IMR-90 (cell line): ENCODE measurements around the gene TUBB4A. TPM values are rescaled to one million over a fixed set of nuclear protein-coding genes. Genes with fewer than 3 reads are reported as not detected.

Experiments
- ATAC-seq: fragments of 200-7000 bp; cut with Tn5 transposase; 2 replicates; pipeline ENCODE4 v1.9.1; 2020; ENCODE audit warnings: low read depth, mild to moderate bottlenecking, moderate library complexity
- BruUV-seq: library from RNA; stranded (reverse); fragments of 400-500 nt; replicated peaks from 2 replicates; lab custom pipeline; 2021; lab: Mats Ljungman, UMichigan
- CTCF ChIA-PET: fragments of 300-600 bp; formaldehyde crosslinking; extraction: SDS; loops from one replicate; lab custom pipeline; 2021; ENCODE audit warnings: antibody characterized with exemption; lab: Yijun Ruan, JAX
- POLR2A ChIA-PET: fragments of 300-600 bp; sonication (Branson Sonifier 250); formaldehyde crosslinking; loops from one replicate; lab custom pipeline; 2022; ENCODE audit warnings: antibody characterized with exemption; ENCODE audit not compliant: unreplicated experiment; lab: Charles Lee
- DNase-seq: peaks from one replicate; pipeline ENCODE4 v3.0.0; 2013
- H2AFZ ChIP-seq: replicated peaks from 2 replicates; pipeline ENCODE3; 2013; ENCODE audit warnings: low read length, mild to moderate bottlenecking; ENCODE audit not compliant: poor library complexity
- H2AK5ac ChIP-seq: 2 replicates; pipeline ENCODE4 v1.6.1; 2013; ENCODE audit warnings: low read depth, low read length, inconsistent platforms
- H2AK9ac ChIP-seq: replicated peaks from 2 replicates; pipeline ENCODE3; 2013; ENCODE audit warnings: mild to moderate bottlenecking, low read depth, low read length, moderate library complexity; ENCODE audit not compliant: poor library complexity
- H2BK120ac ChIP-seq: 2 replicates; pipeline ENCODE4 v1.6.1; 2013; ENCODE audit warnings: low read depth, low read length, inconsistent platforms
- H2BK15ac ChIP-seq: 3 replicates; pipeline ENCODE4 v1.6.1; 2013; ENCODE audit warnings: low read depth, low read length, inconsistent platforms
- H2BK20ac ChIP-seq: 2 replicates; pipeline ENCODE4 v1.6.1; 2013; ENCODE audit warnings: low read depth, mild to moderate bottlenecking, inconsistent platforms, low read length, moderate library complexity
- H2BK5ac ChIP-seq: 2 replicates; pipeline ENCODE4 v1.6.1; 2013; ENCODE audit warnings: mild to moderate bottlenecking, low read depth, low read length, inconsistent platforms; ENCODE audit not compliant: poor library complexity, severe bottlenecking
- H3K14ac ChIP-seq: replicated peaks from 2 replicates; pipeline ENCODE4 v1.6.1; 2013; ENCODE audit warnings: low read depth, low read length, inconsistent platforms
- H3K18ac ChIP-seq: 2 replicates; pipeline ENCODE4 v1.6.1; 2013; ENCODE audit warnings: low read depth, low read length, control low read depth
- H3K23ac ChIP-seq: 2 replicates; pipeline ENCODE4 v1.6.1; 2013; ENCODE audit warnings: low read depth, low read length, inconsistent platforms
- H3K27ac ChIP-seq: 2 replicates; pipeline ENCODE4 v1.5.1; 2013; ENCODE audit warnings: mild to moderate bottlenecking, control low read depth, low read length; ENCODE audit not compliant: insufficient read depth
- H3K27me3 ChIP-seq: 2 replicates; pipeline ENCODE4 v1.6.1; 2013; ENCODE audit warnings: low read length; ENCODE audit not compliant: control insufficient read depth, insufficient read depth
- H3K36me3 ChIP-seq: 2 replicates; pipeline ENCODE4 v1.6.1; 2013; ENCODE audit warnings: low read length, mixed read lengths; ENCODE audit not compliant: control insufficient read depth, insufficient read depth
- H3K4ac ChIP-seq: 2 replicates; pipeline ENCODE4 v1.6.1; 2013; ENCODE audit warnings: low read depth, low read length, inconsistent platforms
- H3K4me1 ChIP-seq: 2 replicates; pipeline ENCODE4 v1.6.1; 2013; ENCODE audit warnings: low read length, mixed read lengths; ENCODE audit not compliant: control insufficient read depth, insufficient read depth
- H3K4me2 ChIP-seq: 2 replicates; pipeline ENCODE4 v1.6.1; 2013; ENCODE audit warnings: low read depth, mild to moderate bottlenecking, control low read depth, low read length, moderate library complexity
- H3K4me3 ChIP-seq: 2 replicates; pipeline ENCODE4 v1.5.1; 2013; ENCODE audit warnings: low read depth, mild to moderate bottlenecking, control low read depth, low read length, moderate library complexity; ENCODE audit not compliant: insufficient read depth
- H3K56ac ChIP-seq: 2 replicates; pipeline ENCODE4 v1.6.1; 2013; ENCODE audit warnings: low read length, inconsistent platforms; ENCODE audit not compliant: insufficient read depth; ENCODE audit errors: extremely low read depth
- H3K79me1 ChIP-seq, 2 experiments: 2 replicates each; pipeline ENCODE4 v1.6.1; 2013; ENCODE audit warnings: low read length in 2 of 2, inconsistent platforms in 1 of 2, low read depth in 1 of 2
- H3K9ac ChIP-seq: 2 replicates; pipeline ENCODE4 v1.6.1; 2013; ENCODE audit warnings: low read depth, low read length, control low read depth
- H3K9me1 ChIP-seq: 2 replicates; pipeline ENCODE4 v1.6.1; 2013; ENCODE audit warnings: low read length, inconsistent platforms; ENCODE audit not compliant: insufficient read depth
- H3K9me3 ChIP-seq: 2 replicates; pipeline ENCODE4 v1.6.1; 2013; ENCODE audit warnings: low read length; ENCODE audit not compliant: control insufficient read depth, insufficient read depth
- H4K20me1 ChIP-seq: 2 replicates; pipeline ENCODE4 v1.6.1; 2013; ENCODE audit warnings: low read length, inconsistent platforms; ENCODE audit not compliant: insufficient read depth
- H4K5ac ChIP-seq: 2 replicates; pipeline ENCODE4 v1.6.1; 2013; ENCODE audit warnings: mild to moderate bottlenecking, low read depth, low read length, control low read depth
- H4K8ac ChIP-seq, 2 experiments: 2 replicates each; pipeline ENCODE4 v1.6.1; 2013; ENCODE audit warnings: low read depth in 2 of 2, low read length in 2 of 2, control low read depth in 1 of 2, inconsistent platforms in 1 of 2
- H4K91ac ChIP-seq: 2 replicates; pipeline ENCODE4 v1.6.1; 2013; ENCODE audit warnings: low read depth, low read length, inconsistent platforms; ENCODE audit not compliant: insufficient read depth
- BHLHE40 ChIP-seq: fragments of 150-350 bp; IDR thresholded peaks from 2 replicates; pipeline ENCODE4 v1.6.1; 2016; ENCODE audit warnings: mild to moderate bottlenecking, low read depth, low read length
- CEBPB ChIP-seq: IDR thresholded peaks from 2 replicates; pipeline ENCODE4 v1.6.1; 2012; ENCODE audit warnings: low read depth, low read length, improper control_type of control experiment
- CHD1 ChIP-seq: IDR thresholded peaks from 2 replicates; pipeline ENCODE4 v1.6.1; 2012; ENCODE audit warnings: low read depth, low read length, improper control_type of control experiment
- ELK1 ChIP-seq: fragments of 150-350 bp; IDR thresholded peaks from 2 replicates; pipeline ENCODE4 v1.6.1; 2016; ENCODE audit warnings: low read depth, mild to moderate bottlenecking, low read length, moderate library complexity, borderline replicate concordance
- FOS ChIP-seq: fragments of 150-350 bp; IDR thresholded peaks from 2 replicates; pipeline ENCODE4 v1.6.1; 2016; ENCODE audit warnings: low read depth, low read length
- MAFK ChIP-seq: IDR thresholded peaks from 2 replicates; pipeline ENCODE4 v1.6.1; 2012; ENCODE audit warnings: low read depth, low read length, improper control_type of control experiment
- MAZ ChIP-seq: IDR thresholded peaks from 2 replicates; pipeline ENCODE4 v1.6.1; 2012; ENCODE audit warnings: low read depth, mild to moderate bottlenecking, low read length, improper control_type of control experiment, moderate library complexity, borderline replicate concordance
- NFE2L2 ChIP-seq: fragments of 150-350 bp; IDR thresholded peaks from 2 replicates; pipeline ENCODE4 v1.6.1; 2016; ENCODE audit warnings: low read depth, mild to moderate bottlenecking, low read length
- POLR2A ChIP-seq: IDR thresholded peaks from 2 replicates; pipeline ENCODE4 v1.6.1; 2012; ENCODE audit warnings: mild to moderate bottlenecking, low read depth, low read length
- RAD21 ChIP-seq: IDR thresholded peaks from 2 replicates; pipeline ENCODE4 v1.6.1; 2012; ENCODE audit warnings: low read length, improper control_type of control experiment
- RCOR1 ChIP-seq: IDR thresholded peaks from 2 replicates; pipeline ENCODE4 v1.6.1; 2012; ENCODE audit warnings: mild to moderate bottlenecking, low read length, improper control_type of control experiment; ENCODE audit not compliant: insufficient replicate concordance
- RFX5 ChIP-seq: IDR thresholded peaks from 2 replicates; pipeline ENCODE4 v1.8.0; 2012; ENCODE audit warnings: low read depth, mild to moderate bottlenecking, low read length, moderate library complexity
- SMC3 ChIP-seq: fragments of 150-350 bp; IDR thresholded peaks from 2 replicates; pipeline ENCODE4 v1.6.1; 2016; ENCODE audit warnings: low read depth, mild to moderate bottlenecking, antibody characterized with exemption, low read length, moderate library complexity
- USF2 ChIP-seq: fragments of 150-350 bp; IDR thresholded peaks from 2 replicates; pipeline ENCODE4 v1.6.1; 2017; ENCODE audit warnings: mild to moderate bottlenecking, antibody characterized with exemption, low read length, low read depth
- WGBS, 2 experiments: methylation state at CpG; one replicate each; pipeline versions ENCODE4 v1.1.5 to v1.1.7; 2013; ENCODE audit warnings: missing lambda C conversion rate in 2 of 2; ENCODE audit not compliant: insufficient read length in 1 of 2; ENCODE audit errors: extremely low coverage in 2 of 2; 5-methylcytosine and 5-hydroxymethylcytosine counted together
- dilution Hi-C: fragments of 300-500 bp; cut with HindIII; formaldehyde crosslinking; loops from one replicate; pipeline ENCODE4 v1.14.3; 2018; ENCODE audit warnings: low sequenced_read_pairs; ENCODE audit not compliant: unreplicated experiment
- in situ Hi-C: fragments of 300-500 bp; cut with MboI; formaldehyde crosslinking; loops from 3 replicates; pipeline ENCODE4 v1.14.3; 2019; ENCODE audit warnings: low sequenced_read_pairs, inconsistent platforms, mixed read lengths
- intact Hi-C: fragments of 100-400 bp; cut with micrococcal nuclease; formaldehyde crosslinking; loops from 2 replicates; pipeline ENCODE4 v1.10.0; 2022
- polyA plus RNA-seq, 3 experiments: library from polyadenylated mRNA; depleted of rRNA; stranded (reverse); fragments of >200 nt; gene quantifications; 2 replicates each; pipeline ENCODE4 v1.2.3, GENCODE V29; 2012; ENCODE audit warnings: low replicate concordance in 1 of 3
- total RNA-seq: library from RNA; depleted of rRNA; stranded (reverse); fragments of >200 nt; gene quantifications from 2 replicates; pipeline ENCODE4 v1.2.3, GENCODE V29; 2012
- TF ChIP-seq, protein P1 (sequence below): conservative IDR thresholded peaks from 2 replicates; pipeline ENCODE4 v1.5.1; 2012; ENCODE audit warnings: mild to moderate bottlenecking, low read depth, low read length, improper control_type of control experiment

TUBB4A gene
- total and polyA plus RNA-seq, 2 of the 4 experiments (the other 2 are of a cell fraction): not detected

DNA sequence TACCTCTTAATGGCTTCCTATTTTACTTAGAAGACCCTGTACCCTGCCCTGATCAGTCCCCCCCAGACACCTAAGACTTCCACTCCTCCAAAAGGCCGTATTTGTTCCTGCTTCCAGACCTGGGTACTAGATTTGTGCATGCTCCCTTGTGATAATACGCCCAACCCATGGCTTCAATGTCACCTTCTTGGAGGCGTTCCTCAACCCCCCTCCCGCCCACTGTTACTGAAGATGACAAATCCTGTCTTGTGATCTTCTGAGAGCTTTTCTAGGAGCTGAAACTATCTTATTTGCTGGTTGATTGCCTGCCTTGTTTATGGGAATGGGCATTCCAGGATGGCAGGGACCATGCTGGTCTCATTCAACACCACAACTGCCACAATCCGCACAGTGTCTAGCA is 51.9 kb downstream of the TUBB4A start:
- no peak overlapping the region for H2BK15ac ChIP-seq
- ChIA-PET CTCF (no interaction called here), POLR2A (no interaction called here)
- BruUV-seq: no TSS peak
- ATAC-seq (no peak), DNase-seq (no peak)
- H3K27me3 ChIP-seq: no peaks in the 10 kb centered on the region
- no peak overlapping the region for H3K27ac ChIP-seq
- no peak overlapping the region for H2BK120ac ChIP-seq
- H4K8ac ChIP-seq: no peak overlapping the region
- H3K23ac ChIP-seq: no peak overlapping the region
- H3K79me1 ChIP-seq: no peaks in the 10 kb centered on the region
- H3K14ac ChIP-seq: no peak overlapping the region
- no peak overlapping the region for H2AK9ac ChIP-seq
- WGBS, 2 experiments: 83% methylated on average over 1 of the region's 5 CpGs; no CpG with 5 or more reads in 1 of the 2 experiments
- peaks cover 16% of the 10 kb centered on the region for H3K36me3 ChIP-seq
- H2BK20ac ChIP-seq: no peak overlapping the region
- no peak overlapping the region for H3K9ac ChIP-seq
- H4K5ac ChIP-seq: no peak overlapping the region
- no peak overlapping the region for H4K91ac ChIP-seq
- no peak overlapping the region for H2BK5ac ChIP-seq
- no peak overlapping the region for H3K18ac ChIP-seq
- no peak overlapping the region for H2AFZ ChIP-seq
- H3K9me3 ChIP-seq: peaks cover 10% of the 10 kb centered on the region; the same call in 1 of the 2 replicates
- no peak overlapping the region for H3K4me2 ChIP-seq
- dilution Hi-C loops: no loop called here
- in situ Hi-C loops: no loop called here
- intact Hi-C loops: loop anchor here (10.0 kb wide), 1 partner anchor 655 kb away; the partner anchor contains the start of gene DUS3L
- H3K4me3 ChIP-seq: no peak overlapping the region
- no peaks in the 10 kb centered on the region for H3K9me1 ChIP-seq
- no peaks in the 10 kb centered on the region for H4K20me1 ChIP-seq
- H3K56ac ChIP-seq: no peak overlapping the region
- H3K4ac ChIP-seq: no peak overlapping the region
- TF ChIP-seq MAZ (no peak), BHLHE40 (no peak), ELK1 (no peak), CEBPB (no peak), USF2 (no peak), CHD1 (no peak), NFE2L2 (no peak), FOS (no peak), RAD21 (no peak), MAFK (no peak), POLR2A (no peak), RFX5 (no peak), SMC3 (no peak), RCOR1 (no peak)
- TF ChIP-seq, protein P1, sequence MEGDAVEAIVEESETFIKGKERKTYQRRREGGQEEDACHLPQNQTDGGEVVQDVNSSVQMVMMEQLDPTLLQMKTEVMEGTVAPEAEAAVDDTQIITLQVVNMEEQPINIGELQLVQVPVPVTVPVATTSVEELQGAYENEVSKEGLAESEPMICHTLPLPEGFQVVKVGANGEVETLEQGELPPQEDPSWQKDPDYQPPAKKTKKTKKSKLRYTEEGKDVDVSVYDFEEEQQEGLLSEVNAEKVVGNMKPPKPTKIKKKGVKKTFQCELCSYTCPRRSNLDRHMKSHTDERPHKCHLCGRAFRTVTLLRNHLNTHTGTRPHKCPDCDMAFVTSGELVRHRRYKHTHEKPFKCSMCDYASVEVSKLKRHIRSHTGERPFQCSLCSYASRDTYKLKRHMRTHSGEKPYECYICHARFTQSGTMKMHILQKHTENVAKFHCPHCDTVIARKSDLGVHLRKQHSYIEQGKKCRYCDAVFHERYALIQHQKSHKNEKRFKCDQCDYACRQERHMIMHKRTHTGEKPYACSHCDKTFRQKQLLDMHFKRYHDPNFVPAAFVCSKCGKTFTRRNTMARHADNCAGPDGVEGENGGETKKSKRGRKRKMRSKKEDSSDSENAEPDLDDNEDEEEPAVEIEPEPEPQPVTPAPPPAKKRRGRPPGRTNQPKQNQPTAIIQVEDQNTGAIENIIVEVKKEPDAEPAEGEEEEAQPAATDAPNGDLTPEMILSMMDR: no peak
- H3K4me1 ChIP-seq: no peaks in the 10 kb centered on the region
- no peak overlapping the region for H2AK5ac ChIP-seq
